ENCODE measurements around the gene SLC20A1.

DNA sequence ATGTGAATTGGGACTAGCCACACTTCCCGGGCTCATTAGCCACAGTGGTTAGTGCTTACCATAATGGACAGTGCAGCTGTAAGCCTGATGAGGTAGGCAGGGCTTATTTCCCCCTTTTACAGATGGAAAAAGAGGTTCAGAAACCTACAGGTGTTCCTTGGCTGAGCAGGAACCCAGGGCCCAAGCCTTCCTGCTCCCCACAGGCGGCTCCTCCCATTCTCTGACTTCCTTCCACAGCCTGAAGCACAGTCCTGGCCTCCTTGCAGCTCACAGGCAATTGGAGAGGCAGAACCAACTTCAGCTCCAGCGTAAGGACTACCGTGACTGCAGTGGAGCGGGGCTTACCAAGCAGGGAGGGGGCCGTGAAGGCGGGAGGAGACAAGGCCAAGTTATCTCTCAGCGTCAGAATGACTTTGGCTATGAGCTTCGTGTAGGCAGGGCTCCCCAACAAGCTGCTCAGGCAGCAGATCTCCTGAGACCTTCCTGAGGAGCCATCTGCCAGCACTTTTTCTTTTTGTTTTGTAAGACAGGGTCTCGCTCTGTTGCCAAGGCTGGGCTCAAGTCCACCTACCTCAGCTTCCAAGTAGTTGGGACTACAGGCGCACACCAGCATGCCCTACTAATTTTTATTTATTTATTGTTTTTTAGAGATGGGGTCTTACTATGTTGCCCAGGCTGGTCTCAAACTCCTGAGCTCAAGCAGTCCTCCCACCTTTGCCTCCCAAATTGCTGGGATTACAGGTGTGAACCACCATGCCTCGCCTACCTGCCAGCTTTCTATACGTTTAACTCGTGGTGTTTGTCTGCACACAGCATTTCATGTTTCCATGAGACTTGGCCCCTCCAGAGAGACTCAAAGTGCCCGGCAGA lies 40.8 kb downstream of the SLC20A1 start:
- no peak for TF ChIP-seq TEAD4 (IDR thresholded peaks at IDR 0.05)
- TF ChIP-seq, protein P1, sequence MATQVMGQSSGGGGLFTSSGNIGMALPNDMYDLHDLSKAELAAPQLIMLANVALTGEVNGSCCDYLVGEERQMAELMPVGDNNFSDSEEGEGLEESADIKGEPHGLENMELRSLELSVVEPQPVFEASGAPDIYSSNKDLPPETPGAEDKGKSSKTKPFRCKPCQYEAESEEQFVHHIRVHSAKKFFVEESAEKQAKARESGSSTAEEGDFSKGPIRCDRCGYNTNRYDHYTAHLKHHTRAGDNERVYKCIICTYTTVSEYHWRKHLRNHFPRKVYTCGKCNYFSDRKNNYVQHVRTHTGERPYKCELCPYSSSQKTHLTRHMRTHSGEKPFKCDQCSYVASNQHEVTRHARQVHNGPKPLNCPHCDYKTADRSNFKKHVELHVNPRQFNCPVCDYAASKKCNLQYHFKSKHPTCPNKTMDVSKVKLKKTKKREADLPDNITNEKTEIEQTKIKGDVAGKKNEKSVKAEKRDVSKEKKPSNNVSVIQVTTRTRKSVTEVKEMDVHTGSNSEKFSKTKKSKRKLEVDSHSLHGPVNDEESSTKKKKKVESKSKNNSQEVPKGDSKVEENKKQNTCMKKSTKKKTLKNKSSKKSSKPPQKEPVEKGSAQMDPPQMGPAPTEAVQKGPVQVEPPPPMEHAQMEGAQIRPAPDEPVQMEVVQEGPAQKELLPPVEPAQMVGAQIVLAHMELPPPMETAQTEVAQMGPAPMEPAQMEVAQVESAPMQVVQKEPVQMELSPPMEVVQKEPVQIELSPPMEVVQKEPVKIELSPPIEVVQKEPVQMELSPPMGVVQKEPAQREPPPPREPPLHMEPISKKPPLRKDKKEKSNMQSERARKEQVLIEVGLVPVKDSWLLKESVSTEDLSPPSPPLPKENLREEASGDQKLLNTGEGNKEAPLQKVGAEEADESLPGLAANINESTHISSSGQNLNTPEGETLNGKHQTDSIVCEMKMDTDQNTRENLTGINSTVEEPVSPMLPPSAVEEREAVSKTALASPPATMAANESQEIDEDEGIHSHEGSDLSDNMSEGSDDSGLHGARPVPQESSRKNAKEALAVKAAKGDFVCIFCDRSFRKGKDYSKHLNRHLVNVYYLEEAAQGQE (IDR thresholded peaks at IDR 0.05; ENCODE audit: low read depth) = no peak
- no peak for TF ChIP-seq FOXM1 (IDR thresholded peaks at IDR 0.05; ENCODE audit: borderline replicate concordance, low read depth)
- TF ChIP-seq EP300 (IDR thresholded peaks at IDR 0.05; ENCODE audit: borderline replicate concordance) = no peak
- TF ChIP-seq CEBPB (IDR thresholded peaks at IDR 0.05) = no peak
- TF ChIP-seq MAX (IDR thresholded peaks at IDR 0.05) = no peak
- TF ChIP-seq NFIC (IDR thresholded peaks at IDR 0.05) = no peak
- no peak for TF ChIP-seq TCF12 (IDR thresholded peaks at IDR 0.05; ENCODE audit: low read depth)
- no peak for TF ChIP-seq YY1 (IDR thresholded peaks at IDR 0.05; ENCODE audit: low read depth)
- TF ChIP-seq, protein P2, sequence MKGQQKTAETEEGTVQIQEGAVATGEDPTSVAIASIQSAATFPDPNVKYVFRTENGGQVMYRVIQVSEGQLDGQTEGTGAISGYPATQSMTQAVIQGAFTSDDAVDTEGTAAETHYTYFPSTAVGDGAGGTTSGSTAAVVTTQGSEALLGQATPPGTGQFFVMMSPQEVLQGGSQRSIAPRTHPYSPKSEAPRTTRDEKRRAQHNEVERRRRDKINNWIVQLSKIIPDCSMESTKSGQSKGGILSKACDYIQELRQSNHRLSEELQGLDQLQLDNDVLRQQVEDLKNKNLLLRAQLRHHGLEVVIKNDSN (IDR thresholded peaks at IDR 0.05) = no peak

All from Ishikawa (cell line).